GM23338 (cell line): Measurements from ENCODE around the gene PRRT1. TPM values are rescaled to one million over a fixed set of nuclear protein-coding genes. Genes with fewer than 3 reads are reported as not detected.
A peak's percentile ranks its signal among the peaks of the same experiment; 100 is the strongest.

ENCODE experiments used
- ATAC-seq: fragments of 200-7000 bp; cut with Tn5 transposase; 3 replicates; pipeline ENCODE4 v1.9.1; 2020
- DNase-seq: peaks from one replicate; pipeline ENCODE4 v3.0.0-alpha.2; 2015; ENCODE audit warnings: low spot score
- H2AFZ ChIP-seq: fragments of 200-600 bp; sonication (generic); 2 replicates; pipeline ENCODE4 v1.8.0; 2016; ENCODE audit warnings: antibody characterized with exemption, mild to moderate bottlenecking, moderate library complexity
- H3F3A ChIP-seq: fragments of 200-600 bp; sonication (generic); replicated peaks from 2 replicates; pipeline ENCODE4 v1.8.0; 2017; ENCODE audit warnings: antibody characterized with exemption, mixed run types, low read depth
- H3K27ac ChIP-seq: fragments of 200-600 bp; sonication (generic); 2 replicates; pipeline ENCODE4 v1.6.1; 2016; ENCODE audit warnings: low read depth
- H3K27me3 ChIP-seq: fragments of 200-600 bp; sonication (generic); 2 replicates; pipeline ENCODE4 v1.8.0; 2016; ENCODE audit warnings: mild to moderate bottlenecking, mixed run types, moderate library complexity; ENCODE audit not compliant: insufficient read depth
- H3K36me3 ChIP-seq: fragments of 200-600 bp; sonication (generic); 2 replicates; pipeline ENCODE4 v1.8.0; 2016; ENCODE audit warnings: mild to moderate bottlenecking; ENCODE audit not compliant: insufficient read depth
- H3K4me1 ChIP-seq: fragments of 200-600 bp; sonication (generic); 2 replicates; pipeline ENCODE4 v1.8.0; 2016; ENCODE audit warnings: mild to moderate bottlenecking, moderate library complexity; ENCODE audit not compliant: insufficient read depth
- H3K4me2 ChIP-seq: fragments of 200-600 bp; sonication (generic); 2 replicates; pipeline ENCODE4 v1.7.1; 2017; ENCODE audit warnings: mixed run types
- H3K4me3 ChIP-seq: fragments of 200-600 bp; sonication (generic); 2 replicates; pipeline ENCODE4 v1.6.1; 2016; ENCODE audit warnings: mixed run types
- H3K79me2 ChIP-seq: fragments of 200-600 bp; sonication (generic); replicated peaks from 2 replicates; pipeline ENCODE4 v1.8.0; 2017; ENCODE audit warnings: mild to moderate bottlenecking; ENCODE audit not compliant: insufficient read depth
- H3K9me2 ChIP-seq: fragments of 200-600 bp; sonication (generic); 2 replicates; pipeline ENCODE4 v1.8.0; 2017; ENCODE audit not compliant: insufficient read depth
- H4K20me1 ChIP-seq: fragments of 200-600 bp; sonication (generic); replicated peaks from 2 replicates; pipeline ENCODE4 v1.8.0; 2017; ENCODE audit warnings: mild to moderate bottlenecking; ENCODE audit not compliant: insufficient read depth
- H3K27ac Mint-ChIP-seq: 2 replicates; pipeline ENCODE4 v1.8.0; 2020; ENCODE audit warnings: inconsistent platforms, mild to moderate bottlenecking, moderate library complexity, mixed read lengths
- H3K27me3 Mint-ChIP-seq: 3 replicates; pipeline ENCODE4 v1.8.0; 2022; ENCODE audit warnings: low read depth, mild to moderate bottlenecking, moderate library complexity, mixed read lengths, inconsistent platforms; ENCODE audit not compliant: insufficient read depth, poor library complexity
- H3K36me3 Mint-ChIP-seq: 3 replicates; pipeline ENCODE4 v1.8.0; 2021; ENCODE audit warnings: low read depth, mild to moderate bottlenecking, inconsistent platforms, moderate library complexity, mixed read lengths
- H3K4me1 Mint-ChIP-seq: 3 replicates; pipeline ENCODE4 v1.8.0; 2020; ENCODE audit warnings: mild to moderate bottlenecking, inconsistent platforms, mixed read lengths
- H3K4me3 Mint-ChIP-seq: 3 replicates; pipeline ENCODE4 v1.8.0; 2021; ENCODE audit warnings: moderate library complexity, mild to moderate bottlenecking, inconsistent platforms, mixed read lengths
- H3K9me3 Mint-ChIP-seq: 3 replicates; pipeline ENCODE4 v1.8.0; 2020; ENCODE audit warnings: moderate library complexity, mild to moderate bottlenecking, inconsistent platforms, mixed read lengths
- CREB1 ChIP-seq: fragments of 250-450 bp; sonication (Bioruptor Pico); IDR thresholded peaks from 2 replicates; pipeline ENCODE4 v1.5.0; 2020; ENCODE audit warnings: low read depth, mild to moderate bottlenecking, moderate library complexity
- CTCF ChIP-seq, 2 experiments: fragments of 200-600 bp in 1 of 2; sonication (generic) in 1 of 2; conservative IDR thresholded peaks; 2 replicates each; pipeline versions ENCODE4 v1.5.1 to v1.6.1; 2016 to 2017; ENCODE audit warnings: antibody characterized with exemption in 2 of 2, low read depth in 2 of 2, mild to moderate bottlenecking in 2 of 2, moderate library complexity in 1 of 2
- EZH2phosphoT487 ChIP-seq: fragments of 200-600 bp; sonication (generic); IDR thresholded peaks from one replicate; pipeline ENCODE4 v1.8.1; 2018; ENCODE audit warnings: antibody characterized with exemption; ENCODE audit not compliant: unreplicated experiment
- JUNB ChIP-seq: IDR thresholded peaks from one replicate; pipeline ENCODE4 v1.6.1; 2016; ENCODE audit warnings: antibody characterized with exemption; ENCODE audit not compliant: unreplicated experiment
- POLR2AphosphoS5 ChIP-seq: IDR thresholded peaks from 2 replicates; pipeline ENCODE4 v1.6.1; 2016; ENCODE audit warnings: antibody characterized with exemption, low read depth
- ZNF331 ChIP-seq: fragments of 250-450 bp; sonication (Bioruptor Pico); IDR thresholded peaks from 2 replicates; pipeline ENCODE4 v1.5.0; 2020; ENCODE audit warnings: low read depth, mild to moderate bottlenecking, moderate library complexity
- polyA plus RNA-seq: library from polyadenylated mRNA; unstranded; fragments of >200 nt; fragmentation: Nextera tagmentation; extraction: Ambion mirVana; gene quantifications from 2 replicates; pipeline ENCODE4 v1.2.1, GENCODE V29; 2016
- total RNA-seq: library from RNA; depleted of rRNA; stranded (reverse); fragments of >200 nt; shearing (Covaris generic); gene quantifications from 2 replicates; pipeline ENCODE4 v1.2.3, GENCODE V29; 2014
- TF ChIP-seq, protein P1 (sequence below): IDR thresholded peaks from 2 replicates; pipeline ENCODE4 v1.6.1; 2016; ENCODE audit warnings: antibody characterized with exemption
- TF ChIP-seq, protein P2 (sequence below): fragments of 250-450 bp; sonication (Bioruptor Pico); IDR thresholded peaks from 2 replicates; pipeline ENCODE4 v1.5.0; 2020; ENCODE audit warnings: mild to moderate bottlenecking, moderate library complexity

Gene PRRT1
- total and polyA plus RNA-seq, 2 experiments from 2014 or later: 2.7 TPM; not detected in 1

DNA sequence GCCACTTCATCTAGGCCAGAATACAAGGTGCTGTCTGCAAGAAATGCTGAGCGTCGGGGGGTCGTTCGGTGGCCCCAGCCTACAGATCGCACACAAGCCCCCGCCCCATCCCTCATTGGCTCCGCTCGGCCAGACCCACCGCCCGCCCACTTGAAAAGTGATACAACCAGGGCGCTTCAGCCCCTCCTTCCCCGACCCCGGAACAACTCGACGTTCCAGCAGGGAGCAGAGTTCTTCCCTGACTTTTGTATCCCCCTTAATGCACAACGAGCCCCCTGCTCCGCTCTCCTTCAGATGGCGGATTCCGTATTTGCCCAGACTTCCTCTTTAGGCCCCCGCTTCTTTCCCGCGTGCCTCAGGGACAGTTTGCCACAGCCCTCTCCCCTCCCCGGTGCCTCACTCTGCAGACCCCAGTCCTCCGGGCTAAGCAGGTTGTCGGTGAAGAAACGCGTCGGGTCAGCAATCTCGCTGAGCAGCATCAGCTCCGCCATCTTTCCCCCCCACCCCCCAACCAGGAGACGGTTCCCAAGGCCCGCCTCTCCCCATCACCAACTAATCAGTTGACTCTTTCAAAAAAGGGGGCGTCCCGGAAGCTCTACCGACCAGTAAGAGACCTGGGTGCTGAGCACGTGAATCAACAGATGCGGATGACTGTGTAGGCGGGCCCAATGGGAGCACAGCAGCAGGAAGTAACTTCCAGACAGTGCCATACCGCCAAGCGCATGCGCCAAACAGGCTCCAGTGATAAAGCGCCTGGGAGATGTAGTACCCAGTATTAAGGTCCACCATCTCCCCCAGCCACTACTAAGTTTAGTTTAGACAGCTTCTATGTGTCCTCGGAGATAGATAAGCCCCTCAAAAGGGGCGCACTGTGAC is 23.8 kb downstream of the PRRT1 start, which contains the start of gene ATF6B:
TSS of gene ATF6B (minus strand) at position 530 of the 876 bp plus-strand sequence. CDS start at position 491, 39 bp downstream.
- Histone ChIP-seq H3K4me3 (peak within 1 kb of the TSS; percentile 96), H2AFZ (peak within 1 kb of the TSS; percentile 54; the same call in 1 of the 2 replicates), H3K79me2 (peaks cover 20% of the 10 kb centered on the region), H3K27ac (peak within 1 kb of the TSS; percentile 94), H4K20me1 (0 out of 2 replicates have a peak, but pooled peaks cover 5% of the 10 kb centered on the region), H3K27me3 (no peaks in the 10 kb centered on the region), H3K4me2 (peak within 1 kb of the TSS; percentile 96), H3F3A (peaks cover 10% of the 10 kb centered on the region; the same call in 1 of the 2 replicates), H3K4me1 (peaks cover 22% of the 10 kb centered on the region), H3K36me3 (0 out of 2 replicates have a peak, but pooled peaks cover 5% of the 10 kb centered on the region), H3K9me2 (no peaks in the 10 kb centered on the region)
- peak within 1 kb of the TSS; percentile 99 for H3K27ac Mint-ChIP-seq
- DNase-seq: peak; percentile 99
- H3K27me3 Mint-ChIP-seq: peaks cover 16% of the 10 kb centered on the region
- peaks cover 26% of the 10 kb centered on the region for H3K36me3 Mint-ChIP-seq
- peaks cover 23% of the 10 kb centered on the region for H3K4me1 Mint-ChIP-seq
- no peaks in the 10 kb centered on the region for H3K9me3 Mint-ChIP-seq
- ATAC-seq: peak; percentile 89
- TF ChIP-seq ZNF331 (CRISPR knock-in tag): no peak
- TF ChIP-seq, protein P1, sequence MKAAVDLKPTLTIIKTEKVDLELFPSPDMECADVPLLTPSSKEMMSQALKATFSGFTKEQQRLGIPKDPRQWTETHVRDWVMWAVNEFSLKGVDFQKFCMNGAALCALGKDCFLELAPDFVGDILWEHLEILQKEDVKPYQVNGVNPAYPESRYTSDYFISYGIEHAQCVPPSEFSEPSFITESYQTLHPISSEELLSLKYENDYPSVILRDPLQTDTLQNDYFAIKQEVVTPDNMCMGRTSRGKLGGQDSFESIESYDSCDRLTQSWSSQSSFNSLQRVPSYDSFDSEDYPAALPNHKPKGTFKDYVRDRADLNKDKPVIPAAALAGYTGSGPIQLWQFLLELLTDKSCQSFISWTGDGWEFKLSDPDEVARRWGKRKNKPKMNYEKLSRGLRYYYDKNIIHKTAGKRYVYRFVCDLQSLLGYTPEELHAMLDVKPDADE: peak; percentile 25
- TF ChIP-seq CREB1: peak; percentile 75
- peak; percentile 69 for TF ChIP-seq POLR2AphosphoS5
- no peak for TF ChIP-seq JUNB
- H3K4me3 Mint-ChIP-seq: peak within 1 kb of the TSS; percentile 100

DNA sequence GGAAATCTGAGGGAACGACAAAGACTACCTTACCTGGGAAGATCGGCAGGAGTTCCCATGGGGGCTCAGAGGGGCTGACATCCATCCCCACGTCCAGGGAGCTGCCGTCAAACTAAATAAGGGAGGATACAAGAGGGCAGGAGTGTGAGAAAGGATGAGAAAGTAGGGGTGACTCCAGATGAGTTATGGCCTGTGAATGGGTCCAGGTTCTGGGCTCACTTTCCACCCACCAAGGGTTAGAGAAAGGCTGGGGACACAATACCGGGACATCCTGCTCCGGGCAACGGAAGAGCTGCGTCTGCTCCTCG is 24.4 kb downstream of the PRRT1 start:
- peaks cover 10% of the 10 kb centered on the region; the same call in 1 of the 2 replicates for H3F3A ChIP-seq
- peaks cover 23% of the 10 kb centered on the region for H3K4me1 Mint-ChIP-seq
- H3K4me3 ChIP-seq: peak overlapping the region; percentile 86
- no peaks in the 10 kb centered on the region for H3K9me3 Mint-ChIP-seq
- H3K27me3 ChIP-seq: no peaks in the 10 kb centered on the region
- peaks cover 22% of the 10 kb centered on the region for H3K4me1 ChIP-seq
- DNase-seq (no peak), ATAC-seq (no peak)
- H3K4me2 ChIP-seq: peak overlapping the region; percentile 86
- H3K4me3 Mint-ChIP-seq: peak overlapping the region; percentile 100
- 0 out of 2 replicates have a peak, but pooled peaks cover 5% of the 10 kb centered on the region for H4K20me1 ChIP-seq
- H3K27me3 Mint-ChIP-seq: peaks cover 16% of the 10 kb centered on the region
- no peaks in the 10 kb centered on the region for H3K9me2 ChIP-seq
- H3K27ac ChIP-seq: peak overlapping the region; percentile 94
- H3K27ac Mint-ChIP-seq: peak overlapping the region; percentile 99
- H3K36me3 ChIP-seq: 0 out of 2 replicates have a peak, but pooled peaks cover 7% of the 10 kb centered on the region
- peak overlapping the region; percentile 54; the same call in 1 of the 2 replicates for H2AFZ ChIP-seq
- peaks cover 30% of the 10 kb centered on the region for H3K36me3 Mint-ChIP-seq
- peaks cover 20% of the 10 kb centered on the region for H3K79me2 ChIP-seq
- no peak for TF ChIP-seq JUNB
- TF ChIP-seq ZNF331 (CRISPR knock-in tag): no peak
- no peak for TF ChIP-seq CTCF (conservative IDR thresholded peaks at IDR 0.05; ENCODE audit: low read depth in 2 of 2)
- TF ChIP-seq CREB1: no peak
- TF ChIP-seq, protein P2, sequence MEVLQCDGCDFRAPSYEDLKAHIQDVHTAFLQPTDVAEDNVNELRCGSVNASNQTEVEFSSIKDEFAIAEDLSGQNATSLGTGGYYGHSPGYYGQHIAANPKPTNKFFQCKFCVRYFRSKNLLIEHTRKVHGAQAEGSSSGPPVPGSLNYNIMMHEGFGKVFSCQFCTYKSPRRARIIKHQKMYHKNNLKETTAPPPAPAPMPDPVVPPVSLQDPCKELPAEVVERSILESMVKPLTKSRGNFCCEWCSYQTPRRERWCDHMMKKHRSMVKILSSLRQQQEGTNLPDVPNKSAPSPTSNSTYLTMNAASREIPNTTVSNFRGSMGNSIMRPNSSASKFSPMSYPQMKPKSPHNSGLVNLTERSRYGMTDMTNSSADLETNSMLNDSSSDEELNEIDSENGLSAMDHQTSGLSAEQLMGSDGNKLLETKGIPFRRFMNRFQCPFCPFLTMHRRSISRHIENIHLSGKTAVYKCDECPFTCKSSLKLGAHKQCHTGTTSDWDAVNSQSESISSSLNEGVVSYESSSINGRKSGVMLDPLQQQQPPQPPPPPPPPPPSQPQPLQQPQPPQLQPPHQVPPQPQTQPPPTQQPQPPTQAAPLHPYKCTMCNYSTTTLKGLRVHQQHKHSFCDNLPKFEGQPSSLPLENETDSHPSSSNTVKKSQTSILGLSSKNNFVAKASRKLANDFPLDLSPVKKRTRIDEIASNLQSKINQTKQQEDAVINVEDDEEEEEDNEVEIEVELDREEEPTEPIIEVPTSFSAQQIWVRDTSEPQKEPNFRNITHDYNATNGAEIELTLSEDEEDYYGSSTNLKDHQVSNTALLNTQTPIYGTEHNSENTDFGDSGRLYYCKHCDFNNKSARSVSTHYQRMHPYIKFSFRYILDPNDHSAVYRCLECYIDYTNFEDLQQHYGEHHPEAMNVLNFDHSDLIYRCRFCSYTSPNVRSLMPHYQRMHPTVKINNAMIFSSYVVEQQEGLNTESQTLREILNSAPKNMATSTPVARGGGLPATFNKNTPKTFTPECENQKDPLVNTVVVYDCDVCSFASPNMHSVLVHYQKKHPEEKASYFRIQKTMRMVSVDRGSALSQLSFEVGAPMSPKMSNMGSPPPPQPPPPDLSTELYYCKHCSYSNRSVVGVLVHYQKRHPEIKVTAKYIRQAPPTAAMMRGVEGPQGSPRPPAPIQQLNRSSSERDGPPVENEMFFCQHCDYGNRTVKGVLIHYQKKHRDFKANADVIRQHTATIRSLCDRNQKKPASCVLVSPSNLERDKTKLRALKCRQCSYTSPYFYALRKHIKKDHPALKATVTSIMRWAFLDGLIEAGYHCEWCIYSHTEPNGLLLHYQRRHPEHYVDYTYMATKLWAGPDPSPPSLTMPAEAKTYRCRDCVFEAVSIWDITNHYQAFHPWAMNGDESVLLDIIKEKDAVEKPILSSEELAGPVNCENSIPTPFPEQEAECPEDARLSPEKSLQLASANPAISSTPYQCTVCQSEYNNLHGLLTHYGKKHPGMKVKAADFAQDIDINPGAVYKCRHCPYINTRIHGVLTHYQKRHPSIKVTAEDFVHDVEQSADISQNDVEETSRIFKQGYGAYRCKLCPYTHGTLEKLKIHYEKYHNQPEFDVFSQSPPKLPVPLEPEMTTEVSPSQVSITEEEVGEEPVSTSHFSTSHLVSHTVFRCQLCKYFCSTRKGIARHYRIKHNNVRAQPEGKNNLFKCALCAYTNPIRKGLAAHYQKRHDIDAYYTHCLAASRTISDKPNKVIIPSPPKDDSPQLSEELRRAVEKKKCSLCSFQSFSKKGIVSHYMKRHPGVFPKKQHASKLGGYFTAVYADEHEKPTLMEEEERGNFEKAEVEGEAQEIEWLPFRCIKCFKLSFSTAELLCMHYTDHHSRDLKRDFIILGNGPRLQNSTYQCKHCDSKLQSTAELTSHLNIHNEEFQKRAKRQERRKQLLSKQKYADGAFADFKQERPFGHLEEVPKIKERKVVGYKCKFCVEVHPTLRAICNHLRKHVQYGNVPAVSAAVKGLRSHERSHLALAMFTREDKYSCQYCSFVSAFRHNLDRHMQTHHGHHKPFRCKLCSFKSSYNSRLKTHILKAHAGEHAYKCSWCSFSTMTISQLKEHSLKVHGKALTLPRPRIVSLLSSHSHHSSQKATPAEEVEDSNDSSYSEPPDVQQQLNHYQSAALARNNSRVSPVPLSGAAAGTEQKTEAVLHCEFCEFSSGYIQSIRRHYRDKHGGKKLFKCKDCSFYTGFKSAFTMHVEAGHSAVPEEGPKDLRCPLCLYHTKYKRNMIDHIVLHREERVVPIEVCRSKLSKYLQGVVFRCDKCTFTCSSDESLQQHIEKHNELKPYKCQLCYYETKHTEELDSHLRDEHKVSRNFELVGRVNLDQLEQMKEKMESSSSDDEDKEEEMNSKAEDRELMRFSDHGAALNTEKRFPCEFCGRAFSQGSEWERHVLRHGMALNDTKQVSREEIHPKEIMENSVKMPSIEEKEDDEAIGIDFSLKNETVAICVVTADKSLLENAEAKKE: no peak
- TF ChIP-seq, protein P1: no peak
- TF ChIP-seq EZH2phosphoT487: no peak
